Activated gamma-delta T cell (primary cell): ENCODE measurements around the gene HIBADH.

ENCODE experiments used
- DNase-seq: peaks from one replicate; lab custom pipeline; 2025; lab: John Stamatoyannopoulos, UW

Gene HIBADH

GRCh38 chr7:27491534-27491933, 171.1 kb downstream of the HIBADH start:
- no peak for DNase-seq

DNA sequence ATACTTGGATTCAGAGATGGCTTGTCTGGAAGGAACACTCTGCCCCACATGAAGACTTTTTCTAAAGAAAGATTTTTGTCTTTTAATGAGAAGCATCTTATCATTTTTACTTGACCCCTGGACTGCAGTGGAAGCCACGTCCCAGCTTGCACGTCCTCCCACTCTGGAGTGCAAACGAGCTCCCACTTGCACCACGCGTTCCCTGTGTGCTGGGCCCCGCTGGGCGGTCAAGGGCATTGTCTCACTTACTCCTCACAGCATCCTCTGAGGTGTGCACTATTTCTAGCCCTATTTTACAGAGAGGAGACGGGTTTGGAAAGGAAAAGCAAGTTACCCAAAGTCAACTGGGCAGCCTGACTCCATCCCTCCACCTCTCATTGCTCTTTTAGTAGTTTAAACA, 175.2 kb downstream of the HIBADH start:
- DNase-seq, result no peak

- DNase-seq, result no peak
These were observed 178.2 kb downstream of the HIBADH start for GRCh38 chr7:27484451-27484850.

- DNase-seq, result no peak
These were observed 180.5 kb downstream of the HIBADH start for GRCh38 chr7:27482219-27482618.

DNA sequence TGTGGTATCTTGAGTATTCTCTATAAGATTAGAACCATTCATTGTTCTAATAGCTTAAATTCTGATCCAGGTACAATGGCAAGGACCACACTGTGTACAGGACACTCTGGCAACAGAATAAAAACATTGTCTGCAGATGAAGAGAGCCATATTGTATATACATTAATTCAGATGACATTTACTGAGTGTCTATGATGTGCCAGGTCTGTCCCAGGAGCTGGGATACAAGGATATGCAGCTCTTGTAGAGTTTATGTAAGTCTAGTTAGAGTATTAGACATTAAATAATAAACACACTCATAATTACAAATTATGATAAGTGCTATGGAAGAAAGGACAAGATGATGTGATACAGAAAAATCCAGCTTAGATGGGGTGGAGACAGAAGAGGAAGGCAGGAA, 184.1 kb downstream of the HIBADH start:
- DNase-seq, result no peak

DNA sequence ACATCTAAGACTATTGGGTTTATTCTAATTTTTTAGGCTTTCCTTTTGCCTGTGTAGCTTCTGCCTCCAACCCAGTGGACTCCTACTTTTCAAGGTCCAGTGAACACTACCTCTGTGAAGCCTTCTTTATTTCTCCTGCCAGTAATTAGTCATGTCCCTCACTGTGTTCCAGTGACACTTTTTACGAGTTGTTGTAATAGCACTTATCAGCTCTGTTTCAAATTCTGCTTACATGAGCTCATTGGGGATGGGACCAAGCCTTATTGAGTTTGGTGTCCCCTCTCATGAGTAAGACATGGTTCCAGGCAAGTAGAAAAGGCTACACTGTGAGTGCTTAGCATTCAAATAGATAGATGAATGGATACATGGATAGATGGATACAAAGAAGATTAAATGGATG, 184.6 kb downstream of the HIBADH start:
- no peak for DNase-seq

GRCh38 chr7:27476493-27476892, 186.2 kb downstream of the HIBADH start:
- no peak for DNase-seq
